Central memory CD4-positive, alpha-beta T cell (primary cell): ENCODE data around the gene CDK8.

Source experiments
- DNase-seq: peaks from one replicate; pipeline ENCODE4 v3.0.0; 2022

The CDK8 gene

GRCh38 chr13:26390203-26390602, 136.3 kb downstream of the CDK8 start:
- no peak for DNase-seq

- no peak for DNase-seq
Measured at GRCh38 chr13:26400545-26400944, 146.6 kb downstream of the CDK8 start.

GRCh38 chr13:26401069-26401468, 147.1 kb downstream of the CDK8 start:
- no peak for DNase-seq

GRCh38 chr13:26401578-26402021, 147.7 kb downstream of the CDK8 start:
- DNase-seq, result no peak

GRCh38 chr13:26406791-26407190, 152.9 kb downstream of the CDK8 start:
- no peak for DNase-seq

GRCh38 chr13:26411206-26411605, 157.3 kb downstream of the CDK8 start:
- DNase-seq, result no peak

GRCh38 chr13:26412263-26412662, 158.3 kb downstream of the CDK8 start:
- DNase-seq, result no peak

GRCh38 chr13:26412936-26413716, 159.2 kb downstream of the CDK8 start:
- DNase-seq, result no peak

GRCh38 chr13:26420282-26420960, 166.5 kb downstream of the CDK8 start:
- DNase-seq, result no peak

GRCh38 chr13:26422036-26422435, 168.1 kb downstream of the CDK8 start:
- DNase-seq, result no peak

- DNase-seq, result no peak
Measured at GRCh38 chr13:26423629-26424028, 169.7 kb downstream of the CDK8 start.

- no peak for DNase-seq
Measured at GRCh38 chr13:26424181-26424580, 170.3 kb downstream of the CDK8 start.

GRCh38 chr13:26425443-26426358, 171.8 kb downstream of the CDK8 start:
- DNase-seq, result no peak

GRCh38 chr13:26433776-26434175, 179.8 kb downstream of the CDK8 start:
- no peak for DNase-seq

GRCh38 chr13:26435171-26435570, 181.2 kb downstream of the CDK8 start:
- DNase-seq, result no peak

- no peak for DNase-seq
Measured at GRCh38 chr13:26435646-26436045, 181.7 kb downstream of the CDK8 start.

- DNase-seq, result no peak
Measured at GRCh38 chr13:26436914-26437313, 183.0 kb downstream of the CDK8 start.

GRCh38 chr13:26440111-26440510, 186.2 kb downstream of the CDK8 start:
- no peak for DNase-seq

GRCh38 chr13:26441476-26441875, 187.5 kb downstream of the CDK8 start:
- no peak for DNase-seq

- DNase-seq, result no peak
Measured at GRCh38 chr13:26442541-26442940, 188.6 kb downstream of the CDK8 start.

GRCh38 chr13:26445092-26445491, 191.2 kb downstream of the CDK8 start:
- no peak for DNase-seq

- DNase-seq, result no peak
Measured at GRCh38 chr13:26446751-26447150, 192.8 kb downstream of the CDK8 start.

GRCh38 chr13:26448032-26448431, 194.1 kb downstream of the CDK8 start:
- DNase-seq, result no peak
